Panc1 (cell line): ENCODE results near the gene FCRL5. TPM values are rescaled to one million over a fixed set of nuclear protein-coding genes. Genes with fewer than 3 reads are reported as not detected.

Source experiments
- ATAC-seq: fragments of 200-7000 bp; cut with Tn5 transposase; 2 replicates; pipeline ENCODE4 v1.9.1; 2020; ENCODE audit warnings: mild to moderate bottlenecking, moderate library complexity
- BruUV-seq: library from RNA; stranded (reverse); fragments of 400-500 nt; replicated peaks from 2 replicates; lab custom pipeline; 2021; lab: Mats Ljungman, UMichigan
- CTCF ChIA-PET: fragments of 300-600 bp; sonication (Branson Sonifier 250); formaldehyde crosslinking; loops from one replicate; lab custom pipeline; 2022; ENCODE audit warnings: antibody characterized with exemption; lab: Charles Lee
- POLR2A ChIA-PET: fragments of 300-600 bp; sonication (Branson Sonifier 250); formaldehyde crosslinking; loops from one replicate; lab custom pipeline; 2022; ENCODE audit warnings: antibody characterized with exemption; lab: Charles Lee
- DNase-seq: peaks from one replicate; pipeline ENCODE4 v3.0.0-alpha.2; 2010; ENCODE audit warnings: low read depth, low spot score
- H3K27ac ChIP-seq: 2 replicates; pipeline ENCODE4 v1.5.1; 2011; ENCODE audit warnings: mild to moderate bottlenecking, low read length, inconsistent platforms
- H3K27me3 ChIP-seq: fragments of 200-500 bp; sonication (Bioruptor generic); 2 replicates; pipeline ENCODE4 v1.6.0; 2014; ENCODE audit warnings: low read length, inconsistent platforms; ENCODE audit not compliant: control insufficient read depth, insufficient read depth
- H3K36me3 ChIP-seq: fragments of 200-500 bp; sonication (Bioruptor generic); 2 replicates; pipeline ENCODE4 v1.5.1; 2014; ENCODE audit warnings: inconsistent platforms, mild to moderate bottlenecking, low read length, moderate library complexity; ENCODE audit not compliant: control insufficient read depth, insufficient read depth
- H3K4me1 ChIP-seq: 2 replicates; pipeline ENCODE4 v1.5.1; 2011; ENCODE audit warnings: inconsistent platforms, mild to moderate bottlenecking, low read length, moderate library complexity; ENCODE audit not compliant: control insufficient read depth, insufficient read depth
- H3K4me3 ChIP-seq, 2 experiments: 2 replicates each; pipeline ENCODE4 v1.5.1; 2011 to 2012; ENCODE audit warnings: low read depth in 2 of 2, low read length in 2 of 2, mild to moderate bottlenecking in 2 of 2, inconsistent platforms in 1 of 2, moderate library complexity in 1 of 2
- H3K9me3 ChIP-seq: fragments of 200-500 bp; sonication (Bioruptor generic); 2 replicates; pipeline ENCODE4 v1.5.1; 2014; ENCODE audit warnings: low read depth, mild to moderate bottlenecking, inconsistent platforms, low read length, moderate library complexity; ENCODE audit not compliant: control insufficient read depth, insufficient read depth
- CTCF ChIP-seq: fragments of 450-650 bp; IDR thresholded peaks from 2 replicates; pipeline ENCODE4 v1.5.1; 2017; ENCODE audit warnings: mild to moderate bottlenecking
- POLR2AphosphoS5 ChIP-seq: IDR thresholded peaks from 2 replicates; pipeline ENCODE4 v1.6.1; 2012; ENCODE audit warnings: mild to moderate bottlenecking, low read depth, low read length, moderate library complexity
- REST ChIP-seq, 2 experiments: IDR thresholded peaks; 2 replicates each; pipeline ENCODE4 v1.6.1; 2011 to 2012; ENCODE audit warnings: low read depth in 2 of 2, control low read depth in 1 of 2, low read length in 1 of 2, mild to moderate bottlenecking in 1 of 2, moderate library complexity in 1 of 2; ENCODE audit not compliant: insufficient read depth in 1 of 2
- SIN3A ChIP-seq: IDR thresholded peaks from 2 replicates; pipeline ENCODE4 v1.6.1; 2012; ENCODE audit warnings: low read depth, mild to moderate bottlenecking, low read length, moderate library complexity, borderline replicate concordance; ENCODE audit not compliant: insufficient read depth
- TCF7L2 ChIP-seq: IDR thresholded peaks from 2 replicates; pipeline ENCODE4 v1.6.1; 2011; ENCODE audit warnings: mild to moderate bottlenecking, low read depth, low read length, inconsistent platforms
- in situ Hi-C: cut with HindIII; loops from 2 replicates; pipeline ENCODE4 v1.10.0; 2016; ENCODE audit warnings: low sequenced_read_pairs, low pct_unique_long_range_greater_than_20kb
- intact Hi-C: fragments of 100-400 bp; cut with micrococcal nuclease; formaldehyde crosslinking; loops from one replicate; pipeline ENCODE4 v1.10.0; 2022; ENCODE audit not compliant: unreplicated experiment
- total RNA-seq: library from RNA; stranded (reverse); gene quantifications from one replicate; pipeline ENCODE4 v1.2.1, GENCODE V29; 2021; ENCODE audit not compliant: unreplicated experiment

Gene FCRL5
- total RNA-seq, 1 experiment from 2014 or later = not detected

- POLR2A ChIA-PET = no interaction called here
- in situ Hi-C loops (no loop called here), intact Hi-C loops (loop anchor here (10.0 kb wide), 1 partner anchor 65 kb away; no protein-coding TSS in a partner anchor)
- Histone ChIP-seq H3K4me1 (no peaks in the 10 kb centered on the region), H3K27me3 (peaks cover 7% of the 10 kb centered on the region; the same call in 1 of the 2 replicates), H3K27ac (no peak overlapping the region), H3K9me3 (no peaks in the 10 kb centered on the region), H3K4me3 (no peak overlapping the region), H3K36me3 (no peaks in the 10 kb centered on the region)
- DNase-seq (no peak), ATAC-seq (no peak)
- TF ChIP-seq REST (IDR thresholded peaks at IDR 0.05; ENCODE audit: insufficient read depth in 1 of 2, low read depth in 2 of 2, low read length in 1 of 2) (no peak), CTCF (no peak), TCF7L2 (no peak), POLR2AphosphoS5 (no peak), SIN3A (no peak)
- CTCF ChIA-PET = interaction anchor here (0.8 kb wide), 1 partner anchor 15 kb away, joined by 5 read pairs; no protein-coding TSS in a partner anchor
- no TSS peak for BruUV-seq
Measured at GRCh38 chr1:157509546-157510232, 42.6 kb downstream of the FCRL5 start.

- no TSS peak for BruUV-seq
- in situ Hi-C loops = no loop called here
- H3K9me3 ChIP-seq = no peaks in the 10 kb centered on the region
- intact Hi-C loops = no loop called here
- H3K4me1 ChIP-seq = no peaks in the 10 kb centered on the region
- CTCF ChIA-PET = interaction anchor here (1.6 kb wide), 1 partner anchor 10 kb away, joined by 3 read pairs; no protein-coding TSS in a partner anchor
- POLR2A ChIA-PET = no interaction called here
- no peak overlapping the region for H3K4me3 ChIP-seq
- no peak overlapping the region for H3K27ac ChIP-seq
- ATAC-seq (peak; percentile 97), DNase-seq (peak; percentile 33)
- H3K27me3 ChIP-seq = peaks cover 7% of the 10 kb centered on the region; the same call in 1 of the 2 replicates
- TF ChIP-seq CTCF (peak; percentile 86), POLR2AphosphoS5 (no peak)
- no peaks in the 10 kb centered on the region for H3K36me3 ChIP-seq
Measured at GRCh38 chr1:157505481-157506272, 46.6 kb downstream of the FCRL5 start.
